Measurements from ENCODE around the gene LMLN. TPM values are rescaled to one million over a fixed set of nuclear protein-coding genes. Genes with fewer than 3 reads are reported as not detected.
"Not testable (repeated sequence)": the region's sequence is repeated elsewhere in the genome, so short reads cannot be mapped to it uniquely, and the experiment has no call there.

The LMLN gene
- total RNA-seq, 2 experiments from 2014 or later, result 0.50 to 6.2 TPM

- peaks cover 28% of the 10 kb centered on the region for H3K4me1 ChIP-seq (ENCODE audit: insufficient read depth, low read length, poor library complexity, severe bottlenecking)
- CTCF ChIA-PET (ENCODE audit: unreplicated experiment), result interaction anchor here (1.2 kb wide), 1 partner anchor 117 kb away, joined by 3 read pairs; no protein-coding TSS in a partner anchor
- intact Hi-C loops (cut with micrococcal nuclease; ENCODE audit: unreplicated experiment), result loop anchor here (5.0 kb wide), 1 partner anchor 109 kb away; no protein-coding TSS in a partner anchor
- H3K27ac ChIP-seq (ENCODE audit: low read depth, low read length, poor library complexity, severe bottlenecking), result no peak overlapping the region
- POLR2A ChIA-PET, result interaction anchor here (0.6 kb wide), 1 partner anchor 642 kb away, joined by 3 read pairs; no protein-coding TSS in a partner anchor
- TF ChIP-seq EZH2phosphoT487 (IDR thresholded peaks at IDR 0.05; ENCODE audit: borderline replicate concordance, low read depth, low read length), result no peak
- TF ChIP-seq CTCF (conservative IDR thresholded peaks at IDR 0.05; ENCODE audit: low read length), result no peak
- no peak overlapping the region for H3K4me2 ChIP-seq (ENCODE audit: low read length)
- no peak overlapping the region for H3K4me3 ChIP-seq (ENCODE audit: low read depth, low read length, poor library complexity, severe bottlenecking)
- H2AFZ ChIP-seq (ENCODE audit: low read length), result no peak overlapping the region
- peaks cover 5% of the 10 kb centered on the region; the same call in 1 of the 2 replicates for H3K9me3 ChIP-seq (ENCODE audit: low read length)
- peaks cover 6% of the 10 kb centered on the region; the same call in 1 of the 2 replicates for H3K36me3 ChIP-seq (ENCODE audit: insufficient read depth, low read length)
- H3K9me2 ChIP-seq (ENCODE audit: insufficient read depth, low read length), result no peaks in the 10 kb centered on the region
- BruUV-seq (replicated peaks), result no TSS peak
- no peaks in the 10 kb centered on the region for H3K79me2 ChIP-seq (ENCODE audit: insufficient read depth, low read depth, low read length)
- no peaks in the 10 kb centered on the region for H4K20me1 ChIP-seq (ENCODE audit: insufficient read depth, low read length)
- no peak for DNase-seq (ENCODE audit: low spot score)
Measured at GRCh38 chr3:197963019-197963637, 3.1 kb downstream of the LMLN start.

GRCh38 chr3:197967337-197967989 lies 7.4 kb downstream of the LMLN start:
- H3K9me2 ChIP-seq (ENCODE audit: insufficient read depth, low read length); CTCF ChIA-PET (ENCODE audit: unreplicated experiment); H2AFZ ChIP-seq (ENCODE audit: low read length); POLR2A ChIA-PET; H3K4me3 ChIP-seq (ENCODE audit: low read depth, low read length, poor library complexity, severe bottlenecking); H3K4me1 ChIP-seq (ENCODE audit: insufficient read depth, low read length, poor library complexity, severe bottlenecking); H3K27ac ChIP-seq (ENCODE audit: low read depth, low read length, poor library complexity, severe bottlenecking); H3K79me2 ChIP-seq (ENCODE audit: insufficient read depth, low read depth, low read length); intact Hi-C loops (cut with micrococcal nuclease; ENCODE audit: unreplicated experiment); H3K4me2 ChIP-seq (ENCODE audit: low read length); H3K9me3 ChIP-seq (ENCODE audit: low read length); BruUV-seq (replicated peaks); H4K20me1 ChIP-seq (ENCODE audit: insufficient read depth, low read length); H3K36me3 ChIP-seq (ENCODE audit: insufficient read depth, low read length): not testable (repeated sequence)
- DNase-seq (ENCODE audit: low spot score), result peak; percentile 26

GRCh38 chr3:197970588-197970987 lies 10.6 kb downstream of the LMLN start:
- TF ChIP-seq EZH2phosphoT487 (IDR thresholded peaks at IDR 0.05; ENCODE audit: borderline replicate concordance, low read depth, low read length) (no peak), CTCF (conservative IDR thresholded peaks at IDR 0.05; ENCODE audit: low read length) (no peak)
- no peak for DNase-seq (ENCODE audit: low spot score)
- BruUV-seq (replicated peaks), result no TSS peak
- H3K9me2 ChIP-seq (ENCODE audit: insufficient read depth, low read length), result no peaks in the 10 kb centered on the region
- CTCF ChIA-PET (ENCODE audit: unreplicated experiment), result no interaction called here
- no peak overlapping the region for H2AFZ ChIP-seq (ENCODE audit: low read length)
- H3K79me2 ChIP-seq (ENCODE audit: insufficient read depth, low read depth, low read length), result no peaks in the 10 kb centered on the region
- no peaks in the 10 kb centered on the region for H3K4me1 ChIP-seq (ENCODE audit: insufficient read depth, low read length, poor library complexity, severe bottlenecking)
- no peak overlapping the region for H3K27ac ChIP-seq (ENCODE audit: low read depth, low read length, poor library complexity, severe bottlenecking)
- peaks cover 12% of the 10 kb centered on the region; the same call in 1 of the 2 replicates for H3K9me3 ChIP-seq (ENCODE audit: low read length)
- H3K36me3 ChIP-seq (ENCODE audit: insufficient read depth, low read length), result no peaks in the 10 kb centered on the region
- intact Hi-C loops (cut with micrococcal nuclease; ENCODE audit: unreplicated experiment), result no loop called here
- POLR2A ChIA-PET, result interaction anchor here (0.5 kb wide), 1 partner anchor 40 kb away, joined by 4 read pairs; no protein-coding TSS in a partner anchor
- H4K20me1 ChIP-seq (ENCODE audit: insufficient read depth, low read length), result no peaks in the 10 kb centered on the region
- no peak overlapping the region for H3K4me3 ChIP-seq (ENCODE audit: low read depth, low read length, poor library complexity, severe bottlenecking)
- no peak overlapping the region for H3K4me2 ChIP-seq (ENCODE audit: low read length)

Measured in OCI-LY7 (cell line).